ENCODE measurements around the gene ASTN2.

GRCh38 chr9:116496167-116496566, 918.7 kb downstream of the ASTN2 start:
- TF ChIP-seq EZH2phosphoT487 (IDR thresholded peaks at IDR 0.05; ENCODE audit: insufficient read depth, low read depth) = no peak
- no peak for TF ChIP-seq EZH2 (IDR thresholded peaks at IDR 0.05; ENCODE audit: insufficient read depth, poor library complexity, severe bottlenecking)

Measured in GM23248 (cell line).